ENCODE data around the gene ERH.
"Not testable (repeated sequence)": the region's sequence is repeated elsewhere in the genome, so short reads cannot be mapped to it uniquely, and the experiment has no call there.

The ERH gene

DNA sequence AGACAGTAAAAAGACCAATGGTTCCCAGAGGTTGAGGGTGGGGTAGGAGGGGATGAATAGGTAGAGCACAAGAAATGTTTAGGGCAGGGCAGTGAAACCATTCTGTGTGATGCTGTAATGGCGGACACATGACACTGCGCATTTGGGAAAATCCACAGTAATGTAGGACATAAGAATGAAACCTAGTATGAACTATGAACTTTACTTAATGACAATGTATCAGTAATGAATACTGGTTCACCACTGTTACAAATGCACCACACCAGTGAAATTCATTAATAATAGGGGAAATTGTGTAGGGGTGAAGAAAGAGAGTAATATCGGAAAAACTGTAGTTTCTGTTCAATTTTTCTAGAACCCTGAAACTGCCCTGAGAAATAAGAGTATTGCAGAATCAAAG is 5.6 kb downstream of the ERH start:
- DNase-seq = no peak

DNA sequence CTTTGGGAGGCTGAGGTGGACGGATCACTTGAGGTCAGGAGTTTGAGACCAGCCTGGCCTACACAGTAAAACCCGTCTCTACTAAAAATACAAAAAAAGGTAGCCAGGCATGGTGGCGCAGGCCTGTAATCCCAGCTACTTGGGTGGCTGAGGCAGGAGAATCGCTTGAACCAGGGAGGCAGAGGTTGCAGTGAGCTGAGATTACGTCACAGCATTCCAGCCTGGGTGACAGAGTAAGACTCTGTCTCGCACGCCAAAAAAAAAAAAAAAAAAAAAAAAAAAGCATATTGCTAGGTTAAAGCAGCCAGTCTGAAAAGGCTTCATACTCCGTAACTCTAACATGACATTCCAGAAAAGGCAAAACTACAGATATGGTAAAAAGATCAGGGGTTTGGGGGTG is 6.7 kb downstream of the ERH start:
- DNase-seq = not testable (repeated sequence)

- DNase-seq = no peak
Observed at GRCh38 chr14:69387311-69387710, 10.8 kb downstream of the ERH start.

DNA sequence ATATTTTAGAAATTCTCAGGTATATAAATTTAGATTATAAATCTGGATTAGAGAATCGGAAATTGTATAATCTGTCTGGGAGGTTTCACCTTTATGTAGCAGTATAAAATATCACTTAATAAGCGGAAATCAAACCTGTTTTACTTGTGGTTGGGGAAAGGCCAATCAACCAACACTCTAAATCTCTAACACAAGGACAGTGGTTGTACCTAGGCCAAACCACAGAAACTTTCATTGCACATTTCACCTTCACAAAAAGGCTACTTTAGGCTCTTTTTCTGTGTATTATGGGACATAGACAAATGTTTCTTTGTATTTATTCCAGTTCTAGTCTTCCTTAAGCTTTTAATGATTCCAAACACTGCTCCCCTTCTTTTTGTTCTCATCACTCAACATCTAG is 19.8 kb downstream of the ERH start:
- DNase-seq = no peak

- no peak for DNase-seq
Observed at GRCh38 chr14:69376439-69376838, 21.7 kb downstream of the ERH start.

GRCh38 chr14:69375722-69376121 is 22.4 kb downstream of the ERH start:
- DNase-seq = no peak

- no peak for DNase-seq
Observed at GRCh38 chr14:69375182-69375581, 22.9 kb downstream of the ERH start.

GRCh38 chr14:69374235-69374634 is 23.9 kb downstream of the ERH start:
- no peak for DNase-seq

DNA sequence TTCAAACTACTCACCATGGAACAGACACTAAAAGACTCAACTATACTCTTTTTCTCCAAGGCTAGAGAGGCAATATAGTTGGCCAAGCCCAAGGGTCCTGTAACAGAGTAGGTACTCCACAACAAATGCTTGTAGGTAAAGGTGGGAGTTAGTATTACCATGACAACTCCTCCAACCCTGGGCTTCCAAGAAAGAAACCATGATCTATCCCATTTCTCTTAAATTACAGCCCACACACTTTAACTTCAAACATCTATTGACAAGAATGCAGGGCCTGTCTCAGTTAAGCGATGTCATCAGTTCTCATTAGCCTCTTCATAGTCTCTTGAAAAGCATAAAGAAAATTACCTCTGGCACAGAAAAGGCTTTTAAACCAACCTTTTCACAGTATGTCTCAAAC is 25.0 kb downstream of the ERH start:
- DNase-seq = no peak

- DNase-seq = no peak
Observed at GRCh38 chr14:69372146-69372545, 26.0 kb downstream of the ERH start.

DNA sequence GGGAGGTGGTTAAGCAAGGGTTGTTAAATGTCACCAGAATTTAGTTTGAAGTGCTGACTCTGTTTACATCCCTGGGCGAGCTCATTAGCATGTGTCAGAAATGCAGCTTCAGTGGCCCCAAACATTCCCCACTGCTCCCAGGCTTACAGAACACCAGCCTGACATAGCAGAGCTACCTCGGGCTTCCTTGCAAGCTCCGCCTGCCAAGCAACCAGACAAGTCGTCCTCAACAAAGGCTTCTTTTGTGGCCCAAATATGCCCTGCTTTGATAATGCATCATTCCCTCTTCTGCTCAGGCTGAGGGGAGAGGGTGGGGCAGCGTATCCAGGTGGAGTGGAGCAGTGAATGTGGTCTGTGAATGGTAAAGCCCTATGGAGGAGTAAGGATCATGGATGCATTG is 28.0 kb downstream of the ERH start:
- DNase-seq = no peak

DNA sequence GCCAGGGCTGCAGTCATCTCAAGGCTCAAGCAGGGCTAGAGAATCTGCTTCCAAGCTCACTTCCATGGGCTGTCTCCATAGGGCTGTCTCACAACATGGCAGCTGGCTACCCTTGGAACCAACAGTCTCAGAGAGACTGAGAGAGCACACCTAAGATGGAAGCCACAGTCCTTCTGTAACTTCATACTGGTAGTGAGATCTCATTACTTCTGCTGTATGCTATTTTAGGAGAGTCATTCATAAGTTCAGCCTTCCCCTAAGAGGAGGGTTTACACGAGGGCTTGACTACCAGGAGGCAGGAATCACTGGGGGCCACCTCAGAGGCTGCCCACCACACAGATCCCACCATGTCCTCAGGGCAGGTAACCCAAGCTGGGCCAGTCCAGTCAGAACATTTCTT is 29.7 kb downstream of the ERH start:
- DNase-seq = no peak

DNA sequence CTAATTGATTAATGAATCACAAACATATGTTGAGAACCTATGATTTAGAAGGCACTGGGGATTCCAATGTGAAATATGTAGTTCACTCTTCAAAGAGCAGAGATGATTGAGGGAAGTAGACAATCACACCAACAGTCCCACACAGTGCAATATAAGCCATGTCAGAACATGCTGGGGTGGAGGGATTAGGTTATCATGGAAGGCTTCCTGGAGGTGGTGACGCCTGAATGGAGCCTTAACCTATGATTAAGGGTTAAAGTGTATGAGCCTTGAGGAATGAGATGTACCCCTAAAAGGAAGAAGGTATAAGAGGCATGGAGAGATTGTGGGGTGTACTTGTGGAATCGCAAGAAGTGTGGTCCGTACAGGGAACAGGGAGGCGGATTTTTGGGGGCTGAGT is 31.3 kb downstream of the ERH start:
- no peak for DNase-seq

GRCh38 chr14:69366069-69366468 is 32.0 kb downstream of the ERH start:
- DNase-seq = no peak

- DNase-seq = no peak
Observed at GRCh38 chr14:69364378-69364777, 33.7 kb downstream of the ERH start.

GRCh38 chr14:69363964-69364363 is 34.1 kb downstream of the ERH start:
- DNase-seq = no peak

GRCh38 chr14:69363055-69363454 is 35.0 kb downstream of the ERH start:
- no peak for DNase-seq

GRCh38 chr14:69360438-69361108 is 37.5 kb downstream of the ERH start:
- no peak for DNase-seq

GRCh38 chr14:69358966-69359365 is 39.1 kb downstream of the ERH start:
- no peak for DNase-seq

- DNase-seq = no peak
Observed at GRCh38 chr14:69358233-69358963, 39.7 kb downstream of the ERH start.

DNA sequence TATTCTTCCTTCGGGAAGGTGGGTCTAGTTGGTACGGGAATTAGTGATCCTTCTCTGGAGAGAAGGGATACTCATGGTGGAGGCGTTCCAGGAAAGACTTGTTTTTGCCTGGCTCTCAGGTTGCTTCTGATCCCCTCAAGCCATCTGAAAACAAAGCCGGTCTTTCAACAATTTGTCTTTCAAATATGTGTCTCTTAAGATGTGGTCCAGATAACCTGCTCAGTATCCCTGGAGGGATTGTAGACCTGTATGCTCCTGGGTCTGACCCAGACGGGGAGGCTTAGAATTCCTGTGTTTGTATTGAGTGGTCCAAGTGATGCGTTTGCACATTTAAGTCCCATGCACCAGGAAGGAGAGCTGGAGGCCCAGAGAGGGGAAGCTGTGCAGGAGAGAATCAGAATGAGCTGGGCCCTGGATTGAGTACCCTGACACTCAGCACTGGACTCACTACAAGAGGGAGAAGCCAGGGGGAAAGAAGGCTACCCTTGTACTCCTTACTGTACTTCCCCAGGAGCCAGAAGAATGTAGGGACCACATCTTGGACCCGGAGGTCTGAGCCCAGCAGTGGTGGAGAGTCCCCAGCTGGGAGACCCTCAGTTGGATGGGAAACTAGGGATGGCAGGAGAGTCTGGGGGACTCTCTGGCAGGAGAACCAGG is 40.4 kb downstream of the ERH start:
- no peak for DNase-seq

DNA sequence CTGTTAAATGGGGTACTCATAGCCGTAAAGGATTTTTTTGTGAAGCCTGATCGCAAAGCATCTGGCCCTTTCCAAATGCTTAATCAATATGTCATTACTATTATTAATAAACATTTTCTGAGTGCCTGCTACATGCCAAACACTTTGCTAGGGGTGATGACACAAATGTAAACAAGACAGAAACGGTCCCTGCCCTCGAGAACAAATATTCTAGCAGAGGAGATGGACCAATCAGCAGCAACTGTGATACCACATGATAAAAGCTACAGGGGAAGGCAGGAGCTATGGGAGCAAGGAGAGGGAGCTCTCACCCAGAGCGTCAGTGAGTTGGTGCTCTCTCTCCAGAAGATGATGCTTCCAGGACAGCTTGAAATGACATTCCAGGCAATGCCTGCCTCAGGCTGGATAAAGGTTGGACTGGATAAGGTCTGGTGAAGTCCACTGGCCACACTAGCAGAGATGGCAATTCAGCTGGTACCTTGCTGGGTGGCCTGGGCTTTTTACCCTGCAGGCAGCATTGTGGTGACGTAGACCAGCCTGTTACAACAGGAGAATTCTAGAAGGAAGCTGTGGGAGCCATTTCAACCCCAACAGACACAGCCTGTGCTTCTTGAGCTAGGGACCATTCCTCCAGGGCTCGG is 41.1 kb downstream of the ERH start:
- DNase-seq = no peak

DNA sequence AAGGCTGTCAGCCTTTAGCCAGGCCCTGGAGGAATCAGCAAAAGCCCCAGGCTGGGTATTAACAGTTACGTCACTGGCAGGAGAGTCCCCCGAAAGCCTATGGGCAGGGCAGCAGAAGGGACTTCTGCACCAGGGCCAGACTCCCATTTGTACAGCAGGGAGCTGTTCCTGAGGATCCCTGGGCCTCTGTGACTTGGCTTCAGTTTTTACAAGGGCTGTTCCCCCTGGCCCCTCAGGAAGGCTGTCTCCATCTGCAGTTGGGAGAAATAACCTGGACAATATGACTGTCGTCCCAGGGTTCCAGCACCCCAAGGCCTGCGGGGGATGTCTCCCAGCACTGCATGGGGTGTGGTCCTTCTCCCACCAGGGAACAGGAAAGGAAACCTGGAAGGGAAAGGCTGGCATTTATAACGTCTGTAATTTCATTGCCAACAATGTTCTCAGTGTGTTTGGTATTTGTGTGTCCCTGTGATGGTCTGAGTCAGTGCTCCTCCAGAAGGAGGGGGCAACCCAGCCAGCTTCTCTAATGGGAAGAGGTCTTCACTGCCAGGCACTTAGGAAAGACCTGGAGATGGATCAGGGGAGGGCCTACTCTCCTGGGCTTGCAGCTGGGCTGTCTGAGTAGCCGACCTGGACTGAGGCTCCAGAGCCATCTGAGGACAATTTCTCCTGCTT is 42.4 kb downstream of the ERH start:
- DNase-seq = no peak
